GM06990 (cell line): Measurements from ENCODE around the gene RGS2.

Experiments used
- DNase-seq: peaks from one replicate; pipeline ENCODE4 v3.0.0-alpha.2; 2011; ENCODE audit not compliant: insufficient read length; ENCODE audit errors: extremely low read depth
- H3K27me3 ChIP-seq: replicated peaks from 2 replicates; pipeline ENCODE4 v1.6.0; 2011; ENCODE audit warnings: low read length; ENCODE audit not compliant: control insufficient read depth, insufficient read depth
- H3K36me3 ChIP-seq: 2 replicates; pipeline ENCODE4 v1.5.1; 2011; ENCODE audit warnings: low read length; ENCODE audit not compliant: control insufficient read depth, insufficient read depth
- H3K4me3 ChIP-seq: replicated peaks from 2 replicates; pipeline ENCODE4 v1.5.1; 2011; ENCODE audit warnings: low read depth, mild to moderate bottlenecking, control low read depth, low read length
- TF ChIP-seq, protein P1 (sequence below): IDR thresholded peaks from 2 replicates; pipeline ENCODE4 v1.5.1; 2011; ENCODE audit warnings: low read length, control low read depth, mild to moderate bottlenecking, inconsistent platforms; ENCODE audit not compliant: insufficient read depth, poor library complexity, severe bottlenecking

Gene RGS2

GRCh38 chr1:192832492-192832891 is 23.7 kb downstream of the RGS2 start:
- no peak overlapping the region for H3K4me3 ChIP-seq
- no peaks in the 10 kb centered on the region; the same call in 1 of the 2 replicates for H3K27me3 ChIP-seq
- no peaks in the 10 kb centered on the region for H3K36me3 ChIP-seq
- TF ChIP-seq, protein P1, sequence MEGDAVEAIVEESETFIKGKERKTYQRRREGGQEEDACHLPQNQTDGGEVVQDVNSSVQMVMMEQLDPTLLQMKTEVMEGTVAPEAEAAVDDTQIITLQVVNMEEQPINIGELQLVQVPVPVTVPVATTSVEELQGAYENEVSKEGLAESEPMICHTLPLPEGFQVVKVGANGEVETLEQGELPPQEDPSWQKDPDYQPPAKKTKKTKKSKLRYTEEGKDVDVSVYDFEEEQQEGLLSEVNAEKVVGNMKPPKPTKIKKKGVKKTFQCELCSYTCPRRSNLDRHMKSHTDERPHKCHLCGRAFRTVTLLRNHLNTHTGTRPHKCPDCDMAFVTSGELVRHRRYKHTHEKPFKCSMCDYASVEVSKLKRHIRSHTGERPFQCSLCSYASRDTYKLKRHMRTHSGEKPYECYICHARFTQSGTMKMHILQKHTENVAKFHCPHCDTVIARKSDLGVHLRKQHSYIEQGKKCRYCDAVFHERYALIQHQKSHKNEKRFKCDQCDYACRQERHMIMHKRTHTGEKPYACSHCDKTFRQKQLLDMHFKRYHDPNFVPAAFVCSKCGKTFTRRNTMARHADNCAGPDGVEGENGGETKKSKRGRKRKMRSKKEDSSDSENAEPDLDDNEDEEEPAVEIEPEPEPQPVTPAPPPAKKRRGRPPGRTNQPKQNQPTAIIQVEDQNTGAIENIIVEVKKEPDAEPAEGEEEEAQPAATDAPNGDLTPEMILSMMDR, result no peak
- no peak for DNase-seq

- no peaks in the 10 kb centered on the region; the same call in 1 of the 2 replicates for H3K27me3 ChIP-seq
- TF ChIP-seq, protein P1, result no peak
- H3K36me3 ChIP-seq, result no peaks in the 10 kb centered on the region
- DNase-seq, result no peak
- H3K4me3 ChIP-seq, result no peak overlapping the region
Observed at GRCh38 chr1:192835116-192835515, 26.3 kb downstream of the RGS2 start.

DNA sequence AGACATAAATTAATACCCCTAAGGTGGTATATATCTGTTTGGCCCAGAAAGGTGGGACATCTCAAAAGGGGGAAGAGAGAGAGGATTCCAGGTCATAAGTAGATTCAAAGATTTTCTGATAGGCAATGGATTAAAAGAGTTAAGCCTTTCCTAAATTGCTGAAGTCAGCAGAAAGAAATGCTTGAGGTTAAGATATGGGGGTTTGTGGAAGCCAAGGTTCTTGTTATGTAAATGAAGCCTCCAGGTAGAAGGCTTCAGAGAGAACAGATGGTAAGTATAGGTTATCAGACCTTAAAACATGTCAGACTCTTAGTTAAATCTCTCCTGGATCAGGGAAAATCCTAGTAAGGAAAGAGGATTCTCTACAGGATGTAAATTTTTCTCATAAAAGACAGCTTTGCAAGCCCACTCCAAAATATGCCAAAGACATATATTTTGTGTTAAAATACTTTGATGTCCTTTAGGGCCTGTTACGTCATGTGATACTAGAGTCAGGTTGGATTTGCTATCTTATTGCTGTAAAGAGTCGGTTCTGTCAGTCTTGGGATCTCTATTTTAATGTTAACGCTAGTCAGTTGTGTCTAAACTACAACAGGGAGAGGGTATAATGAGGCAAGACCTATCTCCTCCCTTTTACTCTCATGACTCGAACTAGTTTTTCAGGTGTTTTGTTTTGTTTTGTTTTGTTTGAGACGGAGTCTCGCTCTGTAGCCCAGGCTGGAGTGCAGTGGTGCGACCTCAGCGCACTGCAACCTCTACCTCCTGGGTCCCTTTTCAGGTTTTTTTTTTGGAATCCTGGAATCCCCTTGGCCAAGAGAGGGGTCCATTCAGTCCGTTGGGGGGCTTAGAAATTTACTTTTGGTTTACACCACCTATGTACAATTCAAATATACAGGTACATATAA is 30.6 kb downstream of the RGS2 start:
- no peak overlapping the region for H3K4me3 ChIP-seq
- no peaks in the 10 kb centered on the region for H3K36me3 ChIP-seq
- no peak for DNase-seq
- H3K27me3 ChIP-seq, result no peaks in the 10 kb centered on the region; the same call in 1 of the 2 replicates
- TF ChIP-seq, protein P1, result no peak

DNA sequence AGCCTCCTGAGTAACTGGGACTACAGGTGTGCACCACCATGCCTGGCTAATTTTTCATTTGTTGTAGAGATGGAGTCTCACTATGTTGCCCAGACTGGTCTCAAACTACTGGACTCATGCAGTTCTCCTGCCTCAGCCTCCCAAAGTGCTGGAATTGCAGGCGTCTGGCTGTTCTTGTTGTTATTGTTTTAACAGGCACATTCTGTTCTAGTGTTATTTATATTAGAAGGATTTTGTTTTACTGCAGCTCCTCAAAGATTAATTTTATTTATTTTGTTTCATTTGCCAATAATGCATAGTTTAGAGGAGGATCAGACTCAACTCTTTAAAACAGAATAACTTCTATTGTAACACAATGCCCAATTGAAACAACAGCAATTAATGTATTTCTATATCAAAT is 35.5 kb downstream of the RGS2 start:
- Histone ChIP-seq H3K4me3 (no peak overlapping the region), H3K36me3 (no peaks in the 10 kb centered on the region), H3K27me3 (no peaks in the 10 kb centered on the region; the same call in 1 of the 2 replicates)
- DNase-seq, result no peak
- TF ChIP-seq, protein P1, result no peak

GRCh38 chr1:192846950-192847349 is 38.1 kb downstream of the RGS2 start:
- H3K27me3 ChIP-seq, result no peaks in the 10 kb centered on the region
- no peak overlapping the region for H3K4me3 ChIP-seq
- no peaks in the 10 kb centered on the region for H3K36me3 ChIP-seq
- DNase-seq, result no peak
- TF ChIP-seq, protein P1, result no peak
